ENCODE data around the gene WDR77. TPM values are rescaled to one million over a fixed set of nuclear protein-coding genes. Genes with fewer than 3 reads are reported as not detected.
A peak's percentile ranks its signal among the peaks of the same experiment; 100 is the strongest.

The WDR77 gene
- total and polyA plus RNA-seq, 2 of the 13 experiments (the other 11 are each of a cell fraction or from before 2014, with no cell fraction given) = 90.6 to 108 TPM

DNA sequence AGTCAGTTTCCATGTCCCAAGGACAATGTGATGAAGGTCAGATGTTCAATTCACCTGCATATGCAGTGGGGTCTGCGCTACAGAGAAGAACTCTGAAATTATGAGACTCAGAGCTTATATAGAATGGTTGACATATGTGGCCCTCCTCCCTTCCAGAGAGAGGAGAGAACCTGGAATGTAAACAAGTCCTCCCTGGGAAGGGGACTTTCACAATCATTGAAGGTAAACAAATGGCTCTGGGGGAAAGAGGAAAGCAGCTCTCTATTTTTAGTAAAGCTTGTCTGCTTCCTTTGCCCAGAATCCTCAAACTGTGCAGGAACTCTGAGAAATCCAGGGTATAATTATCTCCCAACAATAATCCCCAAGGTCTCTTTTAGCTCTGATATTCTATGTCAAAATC lies 31.3 kb downstream of the WDR77 start (continued):
- TF ChIP-seq, protein P1, sequence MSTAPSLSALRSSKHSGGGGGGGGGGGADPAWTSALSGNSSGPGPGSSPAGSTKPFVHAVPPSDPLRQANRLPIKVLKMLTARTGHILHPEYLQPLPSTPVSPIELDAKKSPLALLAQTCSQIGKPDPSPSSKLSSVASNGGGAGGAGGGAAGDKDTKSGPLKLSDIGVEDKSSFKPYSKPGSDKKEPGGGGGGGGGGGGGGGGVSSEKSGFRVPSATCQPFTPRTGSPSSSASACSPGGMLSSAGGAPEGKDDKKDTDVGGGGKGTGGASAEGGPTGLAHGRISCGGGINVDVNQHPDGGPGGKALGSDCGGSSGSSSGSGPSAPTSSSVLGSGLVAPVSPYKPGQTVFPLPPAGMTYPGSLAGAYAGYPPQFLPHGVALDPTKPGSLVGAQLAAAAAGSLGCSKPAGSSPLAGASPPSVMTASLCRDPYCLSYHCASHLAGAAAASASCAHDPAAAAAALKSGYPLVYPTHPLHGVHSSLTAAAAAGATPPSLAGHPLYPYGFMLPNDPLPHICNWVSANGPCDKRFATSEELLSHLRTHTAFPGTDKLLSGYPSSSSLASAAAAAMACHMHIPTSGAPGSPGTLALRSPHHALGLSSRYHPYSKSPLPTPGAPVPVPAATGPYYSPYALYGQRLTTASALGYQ (CRISPR knock-in tag; IDR thresholded peaks at IDR 0.05) = no peak
- TF ChIP-seq GATAD2A (CRISPR knock-in tag; IDR thresholded peaks at IDR 0.05) (peak; percentile 89), ZNF10 (CRISPR knock-in tag; IDR thresholded peaks at IDR 0.05; ENCODE audit: borderline replicate concordance, low read depth) (no peak), DPF2 (CRISPR knock-in tag; IDR thresholded peaks at IDR 0.05; ENCODE audit: borderline replicate concordance, low read depth) (peak; percentile 73; the same call in 1 of the 2 replicates), CHD4 (IDR thresholded peaks at IDR 0.05; ENCODE audit: borderline replicate concordance, low read length) (no peak), KMT2B (CRISPR knock-in tag; IDR thresholded peaks at IDR 0.05) (0 out of 2 replicates have a peak, but pooled peaks have one; percentile 32), POLR2AphosphoS2 (IDR thresholded peaks at IDR 0.05; ENCODE audit: low read depth, low read length) (no peak), SIN3A (IDR thresholded peaks at IDR 0.05; ENCODE audit: borderline replicate concordance, low read depth, low read length) (no peak), XRCC5 (optimal IDR thresholded peaks at IDR 0.05; ENCODE audit: low read length) (no peak), HOXA3 (CRISPR knock-in tag; IDR thresholded peaks at IDR 0.05) (peak; percentile 38; the same call in 1 of the 2 replicates), SSRP1 (CRISPR knock-in tag; IDR thresholded peaks at IDR 0.05) (no peak), ZNF674 (CRISPR knock-in tag; IDR thresholded peaks at IDR 0.05; ENCODE audit: low read depth) (no peak), TOE1 (CRISPR knock-in tag; IDR thresholded peaks at IDR 0.05) (no peak), ZNF34 (CRISPR knock-in tag; IDR thresholded peaks at IDR 0.05; ENCODE audit: borderline replicate concordance) (no peak)
- TF ChIP-seq, protein P2, sequence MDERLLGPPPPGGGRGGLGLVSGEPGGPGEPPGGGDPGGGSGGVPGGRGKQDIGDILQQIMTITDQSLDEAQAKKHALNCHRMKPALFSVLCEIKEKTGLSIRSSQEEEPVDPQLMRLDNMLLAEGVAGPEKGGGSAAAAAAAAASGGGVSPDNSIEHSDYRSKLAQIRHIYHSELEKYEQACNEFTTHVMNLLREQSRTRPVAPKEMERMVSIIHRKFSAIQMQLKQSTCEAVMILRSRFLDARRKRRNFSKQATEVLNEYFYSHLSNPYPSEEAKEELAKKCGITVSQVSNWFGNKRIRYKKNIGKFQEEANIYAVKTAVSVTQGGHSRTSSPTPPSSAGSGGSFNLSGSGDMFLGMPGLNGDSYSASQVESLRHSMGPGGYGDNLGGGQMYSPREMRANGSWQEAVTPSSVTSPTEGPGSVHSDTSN (CRISPR knock-in tag; IDR thresholded peaks at IDR 0.05) = no peak
- TF ChIP-seq, protein P3, sequence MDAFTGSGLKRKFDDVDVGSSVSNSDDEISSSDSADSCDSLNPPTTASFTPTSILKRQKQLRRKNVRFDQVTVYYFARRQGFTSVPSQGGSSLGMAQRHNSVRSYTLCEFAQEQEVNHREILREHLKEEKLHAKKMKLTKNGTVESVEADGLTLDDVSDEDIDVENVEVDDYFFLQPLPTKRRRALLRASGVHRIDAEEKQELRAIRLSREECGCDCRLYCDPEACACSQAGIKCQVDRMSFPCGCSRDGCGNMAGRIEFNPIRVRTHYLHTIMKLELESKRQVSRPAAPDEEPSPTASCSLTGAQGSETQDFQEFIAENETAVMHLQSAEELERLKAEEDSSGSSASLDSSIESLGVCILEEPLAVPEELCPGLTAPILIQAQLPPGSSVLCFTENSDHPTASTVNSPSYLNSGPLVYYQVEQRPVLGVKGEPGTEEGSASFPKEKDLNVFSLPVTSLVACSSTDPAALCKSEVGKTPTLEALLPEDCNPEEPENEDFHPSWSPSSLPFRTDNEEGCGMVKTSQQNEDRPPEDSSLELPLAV (CRISPR knock-in tag; conservative IDR thresholded peaks at IDR 0.05; ENCODE audit: low read depth) = no peak
- TF ChIP-seq, protein P4, sequence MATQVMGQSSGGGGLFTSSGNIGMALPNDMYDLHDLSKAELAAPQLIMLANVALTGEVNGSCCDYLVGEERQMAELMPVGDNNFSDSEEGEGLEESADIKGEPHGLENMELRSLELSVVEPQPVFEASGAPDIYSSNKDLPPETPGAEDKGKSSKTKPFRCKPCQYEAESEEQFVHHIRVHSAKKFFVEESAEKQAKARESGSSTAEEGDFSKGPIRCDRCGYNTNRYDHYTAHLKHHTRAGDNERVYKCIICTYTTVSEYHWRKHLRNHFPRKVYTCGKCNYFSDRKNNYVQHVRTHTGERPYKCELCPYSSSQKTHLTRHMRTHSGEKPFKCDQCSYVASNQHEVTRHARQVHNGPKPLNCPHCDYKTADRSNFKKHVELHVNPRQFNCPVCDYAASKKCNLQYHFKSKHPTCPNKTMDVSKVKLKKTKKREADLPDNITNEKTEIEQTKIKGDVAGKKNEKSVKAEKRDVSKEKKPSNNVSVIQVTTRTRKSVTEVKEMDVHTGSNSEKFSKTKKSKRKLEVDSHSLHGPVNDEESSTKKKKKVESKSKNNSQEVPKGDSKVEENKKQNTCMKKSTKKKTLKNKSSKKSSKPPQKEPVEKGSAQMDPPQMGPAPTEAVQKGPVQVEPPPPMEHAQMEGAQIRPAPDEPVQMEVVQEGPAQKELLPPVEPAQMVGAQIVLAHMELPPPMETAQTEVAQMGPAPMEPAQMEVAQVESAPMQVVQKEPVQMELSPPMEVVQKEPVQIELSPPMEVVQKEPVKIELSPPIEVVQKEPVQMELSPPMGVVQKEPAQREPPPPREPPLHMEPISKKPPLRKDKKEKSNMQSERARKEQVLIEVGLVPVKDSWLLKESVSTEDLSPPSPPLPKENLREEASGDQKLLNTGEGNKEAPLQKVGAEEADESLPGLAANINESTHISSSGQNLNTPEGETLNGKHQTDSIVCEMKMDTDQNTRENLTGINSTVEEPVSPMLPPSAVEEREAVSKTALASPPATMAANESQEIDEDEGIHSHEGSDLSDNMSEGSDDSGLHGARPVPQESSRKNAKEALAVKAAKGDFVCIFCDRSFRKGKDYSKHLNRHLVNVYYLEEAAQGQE (IDR thresholded peaks at IDR 0.05; ENCODE audit: borderline replicate concordance in 1 of 2, low read depth in 1 of 2, low read length in 2 of 2) = no peak
- TF ChIP-seq, protein P5, sequence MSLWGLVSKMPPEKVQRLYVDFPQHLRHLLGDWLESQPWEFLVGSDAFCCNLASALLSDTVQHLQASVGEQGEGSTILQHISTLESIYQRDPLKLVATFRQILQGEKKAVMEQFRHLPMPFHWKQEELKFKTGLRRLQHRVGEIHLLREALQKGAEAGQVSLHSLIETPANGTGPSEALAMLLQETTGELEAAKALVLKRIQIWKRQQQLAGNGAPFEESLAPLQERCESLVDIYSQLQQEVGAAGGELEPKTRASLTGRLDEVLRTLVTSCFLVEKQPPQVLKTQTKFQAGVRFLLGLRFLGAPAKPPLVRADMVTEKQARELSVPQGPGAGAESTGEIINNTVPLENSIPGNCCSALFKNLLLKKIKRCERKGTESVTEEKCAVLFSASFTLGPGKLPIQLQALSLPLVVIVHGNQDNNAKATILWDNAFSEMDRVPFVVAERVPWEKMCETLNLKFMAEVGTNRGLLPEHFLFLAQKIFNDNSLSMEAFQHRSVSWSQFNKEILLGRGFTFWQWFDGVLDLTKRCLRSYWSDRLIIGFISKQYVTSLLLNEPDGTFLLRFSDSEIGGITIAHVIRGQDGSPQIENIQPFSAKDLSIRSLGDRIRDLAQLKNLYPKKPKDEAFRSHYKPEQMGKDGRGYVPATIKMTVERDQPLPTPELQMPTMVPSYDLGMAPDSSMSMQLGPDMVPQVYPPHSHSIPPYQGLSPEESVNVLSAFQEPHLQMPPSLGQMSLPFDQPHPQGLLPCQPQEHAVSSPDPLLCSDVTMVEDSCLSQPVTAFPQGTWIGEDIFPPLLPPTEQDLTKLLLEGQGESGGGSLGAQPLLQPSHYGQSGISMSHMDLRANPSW (CRISPR knock-in tag; IDR thresholded peaks at IDR 0.05; ENCODE audit: borderline replicate concordance) = peak; percentile 85; the same call in 1 of the 2 replicates

Measured in HepG2 (cell line).